ENCODE data around the gene STAU1.
A peak's percentile ranks its signal among the peaks of the same experiment; 100 is the strongest.
"Not testable (repeated sequence)": the region's sequence is repeated elsewhere in the genome, so short reads cannot be mapped to it uniquely, and the experiment has no call there.

The STAU1 gene

GRCh38 chr20:49187330-49187850, 744 bp downstream of the STAU1 start:
- Histone ChIP-seq H3K9me3 (ENCODE audit: low read depth, low read length) (no peaks in the 10 kb centered on the region), H3K27ac (peak overlapping the region; percentile 10; the same call in 1 of the 2 replicates), H3K9ac (ENCODE audit: insufficient read length) (peak overlapping the region; percentile 87), H3K4me3 (peak overlapping the region; percentile 95), H3K36me3 (ENCODE audit: insufficient read depth, low read length) (peaks cover 11% of the 10 kb centered on the region; the same call in 1 of the 2 replicates)
- TF ChIP-seq EZH2 (IDR thresholded peaks at IDR 0.05) (no peak), POLR2AphosphoS5 (IDR thresholded peaks at IDR 0.05; ENCODE audit: borderline replicate concordance, low read depth, low read length) (no peak), FOXP2 (optimal IDR thresholded peaks at IDR 0.05; ENCODE audit: control extremely low read depth, extremely low read length, insufficient read depth) (no peak)
- no peak for DNase-seq (ENCODE audit: low read depth, low spot score)

- DNase-seq (ENCODE audit: low read depth, low spot score) = no peak
- H3K9me3 ChIP-seq (ENCODE audit: low read depth, low read length) = no peaks in the 10 kb centered on the region
- H3K27ac ChIP-seq = peak overlapping the region; percentile 32; the same call in 1 of the 2 replicates
- TF ChIP-seq POLR2AphosphoS5 (IDR thresholded peaks at IDR 0.05; ENCODE audit: borderline replicate concordance, low read depth, low read length) = no peak
- TF ChIP-seq FOXP2 (optimal IDR thresholded peaks at IDR 0.05; ENCODE audit: control extremely low read depth, extremely low read length, insufficient read depth) = no peak
- no peak for TF ChIP-seq EZH2 (IDR thresholded peaks at IDR 0.05)
- peak overlapping the region; percentile 87 for H3K9ac ChIP-seq (ENCODE audit: insufficient read length)
- H3K36me3 ChIP-seq (ENCODE audit: insufficient read depth, low read length) = peaks cover 11% of the 10 kb centered on the region; the same call in 1 of the 2 replicates
- peak overlapping the region; percentile 95 for H3K4me3 ChIP-seq
Measured at GRCh38 chr20:49186535-49187329, 1.4 kb downstream of the STAU1 start.

- H3K9me3 ChIP-seq (ENCODE audit: low read depth, low read length) = no peaks in the 10 kb centered on the region
- H3K27ac ChIP-seq = no peak overlapping the region
- peak overlapping the region; percentile 30 for H3K9ac ChIP-seq (ENCODE audit: insufficient read length)
- peaks cover 11% of the 10 kb centered on the region; the same call in 1 of the 2 replicates for H3K36me3 ChIP-seq (ENCODE audit: insufficient read depth, low read length)
- TF ChIP-seq FOXP2 (optimal IDR thresholded peaks at IDR 0.05; ENCODE audit: control extremely low read depth, extremely low read length, insufficient read depth) (no peak), POLR2AphosphoS5 (IDR thresholded peaks at IDR 0.05; ENCODE audit: borderline replicate concordance, low read depth, low read length) (no peak), EZH2 (IDR thresholded peaks at IDR 0.05) (no peak)
- H3K4me3 ChIP-seq = peak overlapping the region; percentile 7
- DNase-seq (ENCODE audit: low read depth, low spot score) = no peak
Measured at GRCh38 chr20:49185071-49185761, 2.9 kb downstream of the STAU1 start.

GRCh38 chr20:49184691-49185070, 3.5 kb downstream of the STAU1 start:
- Histone ChIP-seq H3K9ac (ENCODE audit: insufficient read length) (peak overlapping the region; percentile 30), H3K4me3 (peak overlapping the region; percentile 7)

GRCh38 chr20:49184084-49184501, 4.0 kb downstream of the STAU1 start:
- H3K36me3 ChIP-seq (ENCODE audit: insufficient read depth, low read length) = peaks cover 17% of the 10 kb centered on the region
- H3K4me3 ChIP-seq; DNase-seq (ENCODE audit: low read depth, low spot score); H3K9ac ChIP-seq (ENCODE audit: insufficient read length); H3K9me3 ChIP-seq (ENCODE audit: low read depth, low read length); H3K27ac ChIP-seq: not testable (repeated sequence)

More at GRCh38 chr20:49184691-49185070, 3.5 kb downstream of the STAU1 start:
- no peak overlapping the region for H3K27ac ChIP-seq
- no peaks in the 10 kb centered on the region for H3K9me3 ChIP-seq (ENCODE audit: low read depth, low read length)
- no peak for TF ChIP-seq POLR2AphosphoS5 (IDR thresholded peaks at IDR 0.05; ENCODE audit: borderline replicate concordance, low read depth, low read length)
- no peak for TF ChIP-seq FOXP2 (optimal IDR thresholded peaks at IDR 0.05; ENCODE audit: control extremely low read depth, extremely low read length, insufficient read depth)
- no peak for TF ChIP-seq EZH2 (IDR thresholded peaks at IDR 0.05)
- H3K36me3 ChIP-seq (ENCODE audit: insufficient read depth, low read length) = peaks cover 11% of the 10 kb centered on the region; the same call in 1 of the 2 replicates
- DNase-seq (ENCODE audit: low read depth, low spot score) = no peak

- no peak overlapping the region for H3K4me3 ChIP-seq
- H3K27ac ChIP-seq = peak overlapping the region; percentile 22; the same call in 1 of the 2 replicates
- no peak for DNase-seq (ENCODE audit: low read depth, low spot score)
- H3K36me3 ChIP-seq (ENCODE audit: insufficient read depth, low read length) = peaks cover 18% of the 10 kb centered on the region
- no peaks in the 10 kb centered on the region for H3K9me3 ChIP-seq (ENCODE audit: low read depth, low read length)
- TF ChIP-seq POLR2AphosphoS5 (IDR thresholded peaks at IDR 0.05; ENCODE audit: borderline replicate concordance, low read depth, low read length) (no peak), FOXP2 (optimal IDR thresholded peaks at IDR 0.05; ENCODE audit: control extremely low read depth, extremely low read length, insufficient read depth) (no peak), EZH2 (IDR thresholded peaks at IDR 0.05) (no peak)
- H3K9ac ChIP-seq (ENCODE audit: insufficient read length) = no peak overlapping the region
Measured at GRCh38 chr20:49183444-49183843, 4.7 kb downstream of the STAU1 start.

- H3K9me3 ChIP-seq (ENCODE audit: low read depth, low read length) = no peaks in the 10 kb centered on the region
- H3K9ac ChIP-seq (ENCODE audit: insufficient read length) = no peak overlapping the region
- no peak overlapping the region for H3K4me3 ChIP-seq
- H3K27ac ChIP-seq = peak overlapping the region; percentile 20; the same call in 1 of the 2 replicates
- peaks cover 31% of the 10 kb centered on the region for H3K36me3 ChIP-seq (ENCODE audit: insufficient read depth, low read length)
- DNase-seq (ENCODE audit: low read depth, low spot score) = no peak
- no peak for TF ChIP-seq POLR2AphosphoS5 (IDR thresholded peaks at IDR 0.05; ENCODE audit: borderline replicate concordance, low read depth, low read length)
- no peak for TF ChIP-seq FOXP2 (optimal IDR thresholded peaks at IDR 0.05; ENCODE audit: control extremely low read depth, extremely low read length, insufficient read depth)
- no peak for TF ChIP-seq EZH2 (IDR thresholded peaks at IDR 0.05)
Measured at GRCh38 chr20:49181265-49181877, 6.8 kb downstream of the STAU1 start.
